ENCODE measurements around the gene APOBEC3B. TPM values are rescaled to one million over a fixed set of nuclear protein-coding genes. Genes with fewer than 3 reads are reported as not detected.

APOBEC3B gene
- total and polyA plus RNA-seq, 9 of the 15 experiments (the other 6 are each of a cell fraction or from before 2014, with no cell fraction given): 5.9 to 166 (median 43.2) TPM

DNA sequence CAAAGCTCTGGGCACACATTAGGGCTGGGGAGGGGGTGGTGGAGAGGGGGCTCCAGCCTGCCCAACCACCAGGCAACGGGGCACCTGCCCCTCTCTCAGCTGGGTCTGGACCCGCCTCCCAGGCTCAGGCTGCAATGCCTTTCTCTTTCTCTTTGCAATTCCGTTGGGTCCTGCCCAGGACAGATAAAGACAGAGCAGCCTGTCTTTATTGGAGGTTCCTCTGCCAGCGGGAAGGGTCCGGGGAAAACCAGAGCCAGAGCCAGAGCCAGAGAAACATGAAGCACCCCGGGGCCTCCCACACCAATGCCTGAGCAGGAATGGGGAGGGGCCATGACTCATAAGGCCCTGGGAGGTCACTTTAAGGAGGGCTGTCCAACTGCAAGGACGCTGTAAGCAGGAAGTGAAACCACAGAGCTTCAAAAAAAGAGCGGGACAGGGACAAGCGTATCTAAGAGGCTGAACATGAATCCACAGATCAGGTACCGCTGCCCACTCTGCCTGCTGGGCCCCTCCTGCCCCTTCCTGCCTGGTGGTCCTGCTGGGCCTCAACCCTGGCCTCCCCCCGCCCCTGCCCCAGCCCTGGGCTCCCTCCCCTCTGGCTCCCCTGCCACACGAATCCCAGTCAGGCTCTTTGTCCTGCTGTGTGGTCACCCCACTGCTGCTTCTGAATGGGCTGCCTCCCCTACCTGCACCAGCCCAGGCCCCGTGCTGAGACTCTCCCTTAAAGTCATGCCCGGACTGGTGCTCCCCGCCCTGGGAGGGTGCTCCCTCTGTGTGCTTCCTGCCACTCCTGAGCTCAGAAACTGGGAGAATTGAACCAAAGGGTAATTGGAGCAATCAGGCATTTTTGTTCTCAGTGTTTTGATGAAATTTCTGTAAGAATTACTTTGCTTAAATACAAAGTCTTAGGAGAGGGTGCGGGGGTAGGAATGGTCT lies at the start of gene APOBEC3B (continued):
- TF ChIP-seq HLTF (IDR thresholded peaks at IDR 0.05): no peak
- TF ChIP-seq ZNF436 (CRISPR knock-in tag; IDR thresholded peaks at IDR 0.05): no peak
- TF ChIP-seq, protein P1, sequence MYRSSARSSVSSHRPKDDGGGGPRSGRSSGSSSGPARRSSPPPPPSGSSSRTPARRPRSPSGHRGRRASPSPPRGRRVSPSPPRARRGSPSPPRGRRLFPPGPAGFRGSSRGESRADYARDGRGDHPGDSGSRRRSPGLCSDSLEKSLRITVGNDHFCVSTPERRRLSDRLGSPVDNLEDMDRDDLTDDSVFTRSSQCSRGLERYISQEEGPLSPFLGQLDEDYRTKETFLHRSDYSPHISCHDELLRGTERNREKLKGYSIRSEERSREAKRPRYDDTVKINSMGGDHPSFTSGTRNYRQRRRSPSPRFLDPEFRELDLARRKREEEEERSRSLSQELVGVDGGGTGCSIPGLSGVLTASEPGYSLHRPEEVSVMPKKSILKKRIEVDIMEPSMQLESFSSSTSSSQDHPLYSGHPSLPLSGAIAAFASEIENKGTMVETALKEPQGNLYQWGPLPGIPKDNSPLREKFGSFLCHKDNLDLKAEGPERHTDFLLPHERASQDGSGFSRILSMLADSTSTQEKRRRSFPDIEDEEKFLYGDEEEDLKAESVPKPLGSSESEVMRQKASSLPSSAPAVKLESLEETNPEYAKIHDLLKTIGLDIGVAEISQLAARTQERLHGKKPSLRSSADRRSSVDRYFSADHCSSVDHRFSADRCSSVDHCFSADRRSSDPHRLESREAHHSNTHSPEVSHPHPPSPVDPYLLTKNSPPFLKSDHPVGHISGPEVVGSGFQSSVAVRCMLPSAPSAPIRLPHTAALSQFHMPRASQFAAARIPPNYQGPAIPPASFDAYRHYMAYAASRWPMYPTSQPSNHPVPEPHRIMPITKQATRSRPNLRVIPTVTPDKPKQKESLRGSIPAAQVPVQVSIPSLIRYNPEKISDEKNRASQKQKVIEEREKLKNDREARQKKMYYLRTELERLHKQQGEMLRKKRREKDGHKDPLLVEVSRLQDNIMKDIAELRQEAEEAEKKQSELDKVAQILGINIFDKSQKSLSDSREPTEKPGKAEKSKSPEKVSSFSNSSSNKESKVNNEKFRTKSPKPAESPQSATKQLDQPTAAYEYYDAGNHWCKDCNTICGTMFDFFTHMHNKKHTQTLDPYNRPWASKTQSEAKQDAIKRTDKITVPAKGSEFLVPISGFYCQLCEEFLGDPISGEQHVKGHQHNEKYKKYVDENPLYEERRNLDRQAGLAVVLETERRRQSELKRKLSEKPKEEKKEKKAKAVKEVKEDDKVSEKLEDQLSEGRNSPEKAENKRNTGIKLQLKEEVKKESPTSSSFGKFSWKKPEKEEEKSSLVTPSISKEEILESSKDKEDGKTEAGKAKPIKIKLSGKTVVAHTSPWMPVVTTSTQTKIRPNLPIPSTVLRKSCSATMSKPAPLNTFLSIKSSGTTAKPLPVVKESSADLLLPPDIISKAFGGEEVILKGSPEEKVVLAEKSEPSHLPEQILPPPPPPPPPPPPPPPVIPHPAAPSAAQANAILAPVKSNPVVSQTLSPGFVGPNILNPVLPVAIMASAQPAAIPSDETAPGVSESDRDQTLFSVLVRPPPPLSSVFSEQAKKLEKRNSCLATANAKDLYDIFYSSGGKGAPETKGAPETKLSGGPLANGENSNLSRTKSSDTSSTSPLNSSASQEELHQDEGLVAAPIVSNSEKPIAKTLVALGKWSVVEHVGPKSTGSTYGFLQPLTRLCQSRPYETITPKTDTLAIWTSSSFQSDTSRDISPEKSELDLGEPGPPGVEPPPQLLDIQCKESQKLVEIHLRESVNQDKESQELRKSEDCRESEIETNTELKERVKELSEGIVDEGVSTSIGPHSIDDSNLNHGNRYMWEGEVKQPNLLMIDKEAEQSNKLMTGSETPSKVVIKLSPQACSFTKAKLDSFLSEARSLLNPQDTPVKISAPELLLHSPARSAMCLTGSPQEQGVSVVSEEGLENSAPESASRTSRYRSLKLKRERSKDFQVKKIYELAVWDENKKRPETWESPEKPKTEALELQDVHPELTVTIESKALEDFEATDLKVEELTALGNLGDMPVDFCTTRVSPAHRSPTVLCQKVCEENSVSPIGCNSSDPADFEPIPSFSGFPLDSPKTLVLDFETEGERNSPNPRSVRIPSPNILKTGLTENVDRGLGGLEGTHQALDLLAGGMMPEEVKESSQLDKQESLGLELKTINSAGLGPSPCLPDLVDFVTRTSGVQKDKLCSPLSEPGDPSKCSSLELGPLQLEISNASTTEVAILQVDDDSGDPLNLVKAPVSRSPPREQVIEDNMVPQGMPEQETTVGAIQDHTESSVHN (IDR thresholded peaks at IDR 0.05; ENCODE audit: borderline replicate concordance in 1 of 2, low read depth in 1 of 2): no peak
- TF ChIP-seq ESRRB (CRISPR knock-in tag; IDR thresholded peaks at IDR 0.05; ENCODE audit: borderline replicate concordance): no peak
- no peak for TF ChIP-seq HDAC2 (IDR thresholded peaks at IDR 0.05)
- no peak for TF ChIP-seq ATF1 (CRISPR knock-in tag; IDR thresholded peaks at IDR 0.05)
- peak; percentile 47 for TF ChIP-seq ATF1 (tag; IDR thresholded peaks at IDR 0.05)
- no peak for TF ChIP-seq ZKSCAN3 (CRISPR knock-in tag; IDR thresholded peaks at IDR 0.05)
- no peak for TF ChIP-seq ZNF717 (CRISPR knock-in tag; IDR thresholded peaks at IDR 0.05)
- peak; percentile 20; the same call in 1 of the 2 replicates for TF ChIP-seq SPI1 (IDR thresholded peaks at IDR 0.05; ENCODE audit: borderline replicate concordance, low read depth, low read length)
- no peak for TF ChIP-seq NR1H2 (CRISPR knock-in tag; IDR thresholded peaks at IDR 0.05)
- no peak for TF ChIP-seq SNIP1 (IDR thresholded peaks at IDR 0.05; ENCODE audit: low read depth)
- no peak for TF ChIP-seq MAFF (IDR thresholded peaks at IDR 0.05; ENCODE audit: low read length)
- no peak for TF ChIP-seq ZBTB9 (CRISPR knock-in tag; IDR thresholded peaks at IDR 0.05)
- TF ChIP-seq NCOR1 (IDR thresholded peaks at IDR 0.05): no peak
- TF ChIP-seq ATF3 (IDR thresholded peaks at IDR 0.05): peak; percentile 86
- no peak for TF ChIP-seq ATF3 (CRISPR knock-in tag; conservative IDR thresholded peaks at IDR 0.05)
- peak; percentile 41; the same call in 1 of the 2 replicates for TF ChIP-seq SMARCE1 (IDR thresholded peaks at IDR 0.05)

Data from K562 (cell line).